Renal cortical epithelial cell (primary cell): ENCODE results near the gene KCNAB3. TPM values are rescaled to one million over a fixed set of nuclear protein-coding genes. Genes with fewer than 3 reads are reported as not detected.

Experiments
- DNase-seq: peaks from one replicate; pipeline ENCODE4 v3.0.0-alpha.2; 2011; ENCODE audit warnings: low read depth
- total RNA-seq: library from RNA; depleted of rRNA; stranded (reverse); fragments of >200 nt; gene quantifications from 2 replicates; pipeline ENCODE4 v1.2.3, GENCODE V29; 2014

Gene KCNAB3
- total RNA-seq, 1 donor from 2014 or later, result 0.20 TPM

- DNase-seq, result no peak
Measured at GRCh38 chr17:7903154-7904103, 26.2 kb downstream of the KCNAB3 start.

GRCh38 chr17:7897773-7898172, 31.9 kb downstream of the KCNAB3 start:
- peak; percentile 47 for DNase-seq

GRCh38 chr17:7897090-7897489, 32.6 kb downstream of the KCNAB3 start:
- no peak for DNase-seq

- no peak for DNase-seq
Measured at GRCh38 chr17:7894866-7895265, 34.8 kb downstream of the KCNAB3 start.

- no peak for DNase-seq
Measured at GRCh38 chr17:7894226-7894625, 35.4 kb downstream of the KCNAB3 start.

GRCh38 chr17:7893187-7893880, 36.3 kb downstream of the KCNAB3 start:
- no peak for DNase-seq

- DNase-seq, result peak; percentile 86
Measured at GRCh38 chr17:7889166-7889955, 40.3 kb downstream of the KCNAB3 start.

GRCh38 chr17:7888184-7888920, 41.3 kb downstream of the KCNAB3 start, which contains the start of gene CHD3:
TSS of gene CHD3 (plus strand) at chr17:7888789. CDS start at chr17:7889001, 212 bp downstream.
- DNase-seq, result peak; percentile 7

- DNase-seq, result peak; percentile 86
Measured at GRCh38 chr17:7887482-7888183, 42.0 kb downstream of the KCNAB3 start.

- peak; percentile 65 for DNase-seq
Measured at GRCh38 chr17:7887038-7887481, 42.6 kb downstream of the KCNAB3 start.

GRCh38 chr17:7886227-7887037, 43.2 kb downstream of the KCNAB3 start:
- DNase-seq, result no peak

- no peak for DNase-seq
Measured at GRCh38 chr17:7885367-7886226, 44.1 kb downstream of the KCNAB3 start.

- no peak for DNase-seq
Measured at GRCh38 chr17:7884581-7885366, 44.9 kb downstream of the KCNAB3 start.

- DNase-seq, result peak; percentile 57
Measured at GRCh38 chr17:7883781-7884386, 45.8 kb downstream of the KCNAB3 start.

GRCh38 chr17:7882629-7883028, 47.0 kb downstream of the KCNAB3 start:
- no peak for DNase-seq

GRCh38 chr17:7882068-7882467, 47.6 kb downstream of the KCNAB3 start:
- DNase-seq, result no peak

GRCh38 chr17:7881276-7882054, 48.2 kb downstream of the KCNAB3 start:
- no peak for DNase-seq
